Endothelial cell of umbilical vein (primary cell): ENCODE results near the gene ADGRG4. TPM values are rescaled to one million over a fixed set of nuclear protein-coding genes. Genes with fewer than 3 reads are reported as not detected.

Source experiments
- BruUV-seq: library from RNA; stranded (reverse); fragments of 400-500 nt; replicated peaks from 2 replicates; lab custom pipeline; 2021; lab: Mats Ljungman, UMichigan
- CTCF ChIA-PET: fragments of 300-600, 350-600 bp; sonication (Branson Sonifier 250); formaldehyde crosslinking; loops from one replicate; lab custom pipeline; 2021; ENCODE audit warnings: antibody characterized with exemption, inconsistent platforms; lab: Charles Lee
- POLR2A ChIA-PET: fragments of 300-600, 350-600 bp; sonication (Branson Sonifier 250); formaldehyde crosslinking; loops from one replicate; lab custom pipeline; 2021; ENCODE audit warnings: antibody characterized with exemption, inconsistent platforms; lab: Charles Lee
- DNase-seq: peaks from one replicate; pipeline ENCODE4 v3.0.0-alpha.2; 2011; ENCODE audit warnings: low read depth, low spot score
- FAIRE-seq: peaks from 2 replicates; lab custom pipeline; 2011; peaks lifted over from hg19 to GRCh38; lab: Jason Lieb, UNC
- H2AFZ ChIP-seq: 2 replicates; pipeline ENCODE4 v1.6.0; 2012; ENCODE audit warnings: low read depth, low read length, control low read depth, inconsistent platforms
- H3K27ac ChIP-seq: 2 replicates; pipeline ENCODE4 v1.5.1; 2011; ENCODE audit warnings: low read depth, mild to moderate bottlenecking, control low read depth, low read length, moderate library complexity; ENCODE audit not compliant: insufficient read depth
- H3K27me3 ChIP-seq, 2 experiments: 2 replicates each; pipeline versions ENCODE4 v1.6.0 to v1.6.1; 2011; ENCODE audit warnings: low read length in 2 of 2, mixed read lengths in 1 of 2; ENCODE audit not compliant: control insufficient read depth in 2 of 2, insufficient read depth in 2 of 2
- H3K36me3 ChIP-seq, 2 experiments: 2 replicates in 1 of 2; 3 replicates in 1 of 2; pipeline ENCODE4 v1.5.1; 2011; ENCODE audit warnings: low read length in 2 of 2, mild to moderate bottlenecking in 1 of 2, moderate library complexity in 1 of 2; ENCODE audit not compliant: control insufficient read depth in 2 of 2, insufficient read depth in 2 of 2; ENCODE audit errors: extremely low read depth in 1 of 2
- H3K4me1 ChIP-seq: 3 replicates; pipeline ENCODE4 v1.5.1; 2011; ENCODE audit warnings: mild to moderate bottlenecking, low read length; ENCODE audit not compliant: control insufficient read depth, insufficient read depth; ENCODE audit errors: extremely low read depth
- H3K4me2 ChIP-seq: 2 replicates; pipeline ENCODE4 v1.6.1; 2011; ENCODE audit warnings: low read length, control low read depth, mixed read lengths; ENCODE audit not compliant: insufficient read depth
- H3K4me3 ChIP-seq, 3 experiments: fragments of 200-600 bp in 1 of 3; sonication (generic), shearing (Covaris generic) in 1 of 3; replicated peaks in 1 of 3; 2 replicates each; pipeline ENCODE4 v1.5.1; 2011 to 2016; ENCODE audit warnings: control low read depth in 3 of 3, low read length in 3 of 3, mild to moderate bottlenecking in 2 of 3, inconsistent platforms in 1 of 3, low read depth in 1 of 3, moderate library complexity in 1 of 3; ENCODE audit not compliant: insufficient read depth in 1 of 3
- H3K79me2 ChIP-seq: 2 replicates; pipeline ENCODE4 v1.6.0; 2012; ENCODE audit warnings: low read length, inconsistent platforms; ENCODE audit not compliant: control insufficient read depth, insufficient read depth
- H3K9ac ChIP-seq: replicated peaks from 2 replicates; pipeline ENCODE3; 2011; ENCODE audit warnings: low read length, control low read depth; ENCODE audit not compliant: insufficient read depth; ENCODE audit errors: extremely low read depth
- H3K9me1 ChIP-seq: replicated peaks from 3 replicates; pipeline ENCODE4 v1.6.0; 2011; ENCODE audit warnings: mild to moderate bottlenecking, low read length; ENCODE audit not compliant: control insufficient read depth, insufficient read depth; ENCODE audit errors: extremely low read depth
- H3K9me3 ChIP-seq: replicated peaks from 2 replicates; pipeline ENCODE4 v1.5.1; 2012; ENCODE audit warnings: low read length, inconsistent platforms; ENCODE audit not compliant: control insufficient read depth, insufficient read depth
- H4K20me1 ChIP-seq: replicated peaks from 2 replicates; pipeline ENCODE3; 2011; ENCODE audit warnings: mild to moderate bottlenecking, low read length; ENCODE audit not compliant: control insufficient read depth, insufficient read depth; ENCODE audit errors: extremely low read depth
- CTCF ChIP-seq, 2 donors: IDR thresholded peaks; 1 replicate in 1 of 2; 2 replicates in 1 of 2; pipeline ENCODE4 v1.5.1; 2011; ENCODE audit warnings: low read length in 2 of 2, mild to moderate bottlenecking in 2 of 2, moderate library complexity in 2 of 2, control low read depth in 1 of 2, inconsistent platforms in 1 of 2, low read depth in 1 of 2; ENCODE audit not compliant: insufficient read depth in 1 of 2; ENCODE audit errors: extremely low read depth in 1 of 2
- EZH2 ChIP-seq: IDR thresholded peaks from 2 replicates; pipeline ENCODE4 v1.6.1; 2012; ENCODE audit warnings: borderline replicate concordance, low read depth, mild to moderate bottlenecking, moderate library complexity, low read length, inconsistent platforms; ENCODE audit not compliant: severe bottlenecking
- FOS ChIP-seq: IDR thresholded peaks from 2 replicates; pipeline ENCODE4 v1.6.1; 2011; ENCODE audit warnings: mild to moderate bottlenecking, low read length, moderate library complexity, borderline replicate concordance; ENCODE audit not compliant: insufficient read depth
- GATA2 ChIP-seq: IDR thresholded peaks from 2 replicates; pipeline ENCODE4 v1.7.0; 2011; ENCODE audit warnings: low read depth, mild to moderate bottlenecking, moderate library complexity, mixed read lengths, low read length; ENCODE audit not compliant: insufficient read length, insufficient read depth
- JUN ChIP-seq: IDR thresholded peaks from 2 replicates; pipeline ENCODE4 v1.6.1; 2011; ENCODE audit warnings: borderline replicate concordance, low read depth; ENCODE audit not compliant: insufficient read length, insufficient read depth
- MAX ChIP-seq: IDR thresholded peaks from 2 replicates; pipeline ENCODE4 v1.6.1; 2011; ENCODE audit not compliant: insufficient read depth, insufficient read length
- MYC ChIP-seq: IDR thresholded peaks from one replicate; pipeline ENCODE4 v1.6.1; 2011; ENCODE audit warnings: mild to moderate bottlenecking, low read depth, low read length
- POLR2A ChIP-seq: IDR thresholded peaks from 2 replicates; pipeline ENCODE4 v1.6.1; 2012; ENCODE audit warnings: low read depth, mild to moderate bottlenecking, control low read depth, low read length
- POLR2AphosphoS5 ChIP-seq: IDR thresholded peaks from 2 replicates; pipeline ENCODE4 v1.6.1; 2012; ENCODE audit warnings: low read depth, mild to moderate bottlenecking, control low read depth, low read length, moderate library complexity; ENCODE audit not compliant: insufficient read depth
- dilution Hi-C: fragments of 300-500 bp; cut with MboI; formaldehyde crosslinking; loops from one replicate; pipeline ENCODE4 v1.15.0; 2019; ENCODE audit warnings: low sequenced_read_pairs; ENCODE audit not compliant: extremely low pct_ligation_motif_present
- intact Hi-C: fragments of 100-400 bp; cut with micrococcal nuclease; formaldehyde crosslinking; loops from one replicate; pipeline ENCODE4 v1.10.0; 2022
- polyA plus RNA-seq, 4 experiments: library from polyadenylated mRNA; depleted of rRNA in 3 of 4; stranded (reverse) in 3 of 4; unstranded in 1 of 4; fragments of >200 nt; gene quantifications; 2 replicates each; pipeline versions ENCODE4 v1.2.1 to v1.2.3, GENCODE V29; 2011 to 2012; ENCODE audit warnings: missing spikeins in 1 of 4
- total RNA-seq: library from RNA; stranded (reverse); gene quantifications from 2 replicates; pipeline ENCODE4 v1.2.3, GENCODE V29; 2021

Gene ADGRG4
- total and polyA plus RNA-seq, 2 donors (not counting 3 experiments of a cell fraction or from before 2014, with no cell fraction given), result 0.04 to 0.08 TPM

GRCh38 chrX:136425996-136426395 is 125.2 kb downstream of the ADGRG4 start:
- POLR2A ChIA-PET, result no interaction called here
- Histone ChIP-seq H3K36me3 (no peaks in the 10 kb centered on the region), H2AFZ (no peak overlapping the region), H3K27ac (no peak overlapping the region), H3K4me1 (no peaks in the 10 kb centered on the region), H3K4me3 (no peak overlapping the region), H3K4me2 (no peak overlapping the region), H3K9ac (no peak overlapping the region), H3K9me1 (no peaks in the 10 kb centered on the region), H4K20me1 (no peaks in the 10 kb centered on the region), H3K27me3 (no peaks in the 10 kb centered on the region), H3K79me2 (no peaks in the 10 kb centered on the region), H3K9me3 (no peaks in the 10 kb centered on the region)
- intact Hi-C loops, result no loop called here
- DNase-seq (no peak), FAIRE-seq (no peak)
- CTCF ChIA-PET, result no interaction called here
- dilution Hi-C loops, result no loop called here
- no TSS peak for BruUV-seq
- no peak for TF ChIP-seq GATA2
- TF ChIP-seq MYC, result no peak
- no peak for TF ChIP-seq MAX
- no peak for TF ChIP-seq POLR2A
- no peak for TF ChIP-seq JUN
- no peak for TF ChIP-seq POLR2AphosphoS5
- TF ChIP-seq FOS, result no peak
- no peak for TF ChIP-seq EZH2
- TF ChIP-seq CTCF (IDR thresholded peaks at IDR 0.05; ENCODE audit: extremely low read depth in 1 of 2, insufficient read depth in 1 of 2, low read depth in 1 of 2, low read length in 2 of 2), result no peak
